Hematopoietic multipotent progenitor cell treated with erythropoietin and hydrocortisone succinate and interleukin-3 and kit ligand, for 6 days (in vitro differentiated cells): ENCODE measurements around the gene MTHFR.

Experiments used
- DNase-seq: peaks from one replicate; pipeline ENCODE4 v3.0.0-alpha.2; 2015

Gene MTHFR

GRCh38 chr1:11805422-11806306 is at the start of gene MTHFR, which contains the start of gene CLCN6:
MTHFR (minus strand) TSS chr1:11805964; CDS start chr1:11803116, 2,848 bp downstream.
CLCN6 (plus strand) TSS chr1:11806191; CDS start chr1:11806263, 72 bp downstream.
- DNase-seq, result peak; percentile 100

GRCh38 chr1:11855430-11855829 is 49.7 kb upstream of the MTHFR start:
- no peak for DNase-seq

DNA sequence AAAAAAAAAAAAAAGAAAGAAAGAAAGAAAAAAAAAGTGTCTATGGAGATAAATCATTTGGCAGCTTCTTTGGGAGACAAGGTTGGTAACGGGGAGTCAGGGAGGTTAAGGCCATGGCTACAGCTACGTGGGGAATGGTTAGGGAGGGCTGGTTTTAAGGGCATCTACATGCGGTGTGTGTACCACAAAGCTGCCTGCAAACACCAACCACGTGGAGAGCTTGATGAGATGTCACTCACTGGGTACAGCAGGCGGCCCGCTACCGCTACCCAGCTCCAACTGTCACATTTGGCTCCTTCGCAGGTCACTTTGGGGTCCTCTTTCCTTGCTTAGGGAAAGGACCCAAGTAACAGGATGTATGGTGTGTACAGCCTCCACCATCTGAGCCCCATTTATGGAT is 48.8 kb upstream of the MTHFR start:
- DNase-seq, result no peak

DNA sequence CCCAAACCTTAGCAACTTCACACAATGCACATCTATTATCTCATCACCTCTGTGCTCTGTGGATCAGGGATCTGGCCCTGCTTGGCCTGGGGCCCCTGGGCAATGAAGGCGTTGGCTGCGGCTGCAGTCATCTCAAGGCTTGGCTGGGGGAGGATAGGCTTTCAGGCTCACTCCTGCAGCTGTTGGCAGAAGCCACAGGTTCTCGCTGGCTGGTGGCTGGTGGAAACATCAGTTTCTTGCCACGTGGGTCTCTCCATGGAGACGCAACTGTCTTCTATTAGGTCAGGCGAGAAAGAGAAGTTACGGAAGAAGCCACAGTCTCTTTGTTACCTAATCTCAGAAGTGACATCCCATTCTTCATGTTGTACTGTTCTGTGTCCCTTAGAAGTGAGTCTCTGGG is 45.4 kb upstream of the MTHFR start:
- DNase-seq, result peak; percentile 70

- no peak for DNase-seq
Measured at GRCh38 chr1:11850156-11850555, 44.4 kb upstream of the MTHFR start.

- no peak for DNase-seq
Measured at GRCh38 chr1:11848373-11848700, 42.6 kb upstream of the MTHFR start.

DNA sequence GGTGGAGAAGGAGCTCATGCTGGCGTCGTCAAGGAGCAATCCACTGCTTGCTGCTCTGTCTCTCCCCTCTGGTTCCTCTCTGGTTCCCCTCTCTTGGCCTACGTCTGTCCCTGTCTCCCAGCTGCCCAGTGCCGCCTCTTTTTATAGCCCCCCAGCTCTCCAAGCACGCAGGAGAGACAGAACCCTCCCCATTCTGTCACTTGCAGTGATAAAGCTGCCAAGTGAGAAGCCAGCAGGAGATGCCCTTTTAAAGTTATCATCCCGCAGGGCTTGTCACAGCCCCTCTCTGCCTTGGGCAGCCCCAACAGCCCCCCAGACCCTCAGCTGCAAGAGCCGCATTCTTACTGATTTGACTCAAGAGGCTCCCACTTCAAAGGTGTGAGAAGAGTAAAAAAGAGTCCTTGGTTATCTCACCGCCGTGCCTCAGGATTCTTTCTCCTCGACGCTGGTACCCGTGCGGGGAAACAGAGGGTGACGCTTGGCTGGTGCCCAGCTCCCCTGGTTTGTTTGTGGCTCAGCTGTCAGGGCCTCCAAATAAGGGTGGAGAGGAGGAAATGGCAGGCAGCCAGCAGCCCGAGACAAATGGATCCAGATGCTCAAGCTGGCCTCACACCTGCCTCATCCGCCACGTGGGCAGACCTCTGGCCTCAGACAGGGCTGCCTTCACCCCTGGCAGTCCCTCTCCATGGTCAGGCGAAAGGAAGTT is 42.1 kb upstream of the MTHFR start, which contains the start of gene NPPA:
Gene NPPA (minus strand): TSS at position 117 of the 706 bp plus-strand sequence. CDS start 99 bp downstream, at position 18.
- DNase-seq, result no peak

- peak; percentile 81 for DNase-seq
Measured at GRCh38 chr1:11845641-11846335, 40.0 kb upstream of the MTHFR start.

GRCh38 chr1:11842154-11843041 is 36.6 kb upstream of the MTHFR start:
- peak; percentile 100 for DNase-seq

DNA sequence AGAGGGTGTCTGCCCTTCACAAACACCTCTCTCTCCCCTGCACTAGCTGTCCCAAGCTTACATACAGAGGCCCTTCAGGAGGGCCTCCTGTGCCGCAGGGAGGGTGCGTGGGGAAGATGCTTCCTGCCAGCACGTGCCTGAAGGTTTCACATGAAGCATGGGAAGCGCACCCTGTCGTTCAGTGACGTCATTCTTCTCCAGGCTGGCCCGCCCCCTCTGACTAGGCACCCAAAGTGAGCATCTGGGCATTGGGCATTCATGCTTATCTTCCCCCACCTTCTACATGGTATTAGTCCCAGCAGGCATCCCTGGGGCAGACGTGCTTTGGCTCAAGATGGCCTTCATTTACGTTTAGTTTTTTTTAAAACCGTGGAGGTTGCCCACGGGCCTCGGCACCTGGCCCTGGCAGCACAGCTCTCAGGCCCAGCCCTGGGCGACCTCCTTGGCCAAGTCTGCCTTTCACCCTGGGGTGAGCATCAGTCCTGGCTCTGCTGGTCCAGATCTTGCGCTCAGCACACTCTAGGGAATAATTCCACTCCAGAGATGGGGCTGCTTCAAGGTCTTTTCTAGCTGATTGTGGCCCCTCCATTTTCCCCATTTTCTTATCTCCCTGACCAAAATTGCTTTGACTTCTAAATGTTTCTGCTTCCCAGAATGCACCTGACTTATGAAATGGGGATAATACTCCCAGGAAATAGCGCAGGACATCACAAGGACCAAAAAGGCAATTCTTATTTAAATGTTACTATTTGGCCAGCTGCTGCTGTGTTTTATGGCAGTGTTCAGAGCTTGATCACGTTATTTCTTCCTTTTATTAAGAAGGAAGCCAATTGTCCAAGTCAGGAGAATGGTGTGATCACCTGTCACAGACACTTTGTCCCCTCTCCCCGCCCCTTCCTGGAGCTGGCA is 35.7 kb upstream of the MTHFR start:
- DNase-seq, result peak; percentile 94

DNA sequence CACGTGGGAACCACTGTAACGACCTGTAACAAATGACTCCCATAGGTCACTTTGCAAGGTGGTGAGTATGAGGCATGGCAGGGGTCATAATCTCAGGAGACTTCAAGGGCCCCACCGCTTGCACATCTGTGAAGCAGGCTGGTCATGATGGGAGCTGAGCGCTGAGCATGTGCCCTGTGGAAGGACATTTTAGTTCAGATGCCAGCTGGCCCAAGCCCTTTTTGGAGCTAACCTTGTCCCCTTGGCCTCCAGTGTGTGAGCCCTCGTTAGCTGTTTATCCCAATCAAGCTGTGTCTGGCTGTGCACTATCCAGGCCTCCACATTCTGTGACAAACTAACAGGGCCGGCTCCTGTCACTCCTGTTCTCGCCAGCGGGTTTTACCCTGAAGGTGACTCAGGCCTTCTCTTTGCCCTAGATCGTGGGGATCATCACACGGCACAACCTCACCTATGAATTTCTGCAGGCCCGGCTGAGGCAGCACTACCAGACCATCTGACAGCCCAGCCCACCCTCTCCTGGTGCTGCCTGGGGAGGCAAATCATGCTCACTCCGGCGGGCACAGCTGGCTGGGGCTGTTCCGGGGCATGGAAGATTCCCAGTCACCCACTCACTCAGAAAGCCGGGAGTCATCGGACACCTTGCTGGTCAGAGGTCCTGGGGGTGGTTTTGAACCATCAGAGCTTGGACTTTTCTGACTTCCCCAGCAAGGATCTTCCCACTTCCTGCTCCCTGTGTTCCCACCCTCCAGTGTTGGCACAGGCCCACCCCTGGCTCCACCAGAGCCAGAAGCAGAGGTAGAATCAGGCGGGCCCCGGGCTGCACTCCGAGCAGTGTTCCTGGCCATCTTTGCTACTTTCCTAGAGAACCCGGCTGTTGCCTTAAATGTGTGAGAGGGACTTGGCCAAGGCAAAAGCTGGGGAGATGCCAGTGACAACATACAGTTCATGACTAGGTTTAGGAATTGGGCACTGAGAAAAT is 34.3 kb upstream of the MTHFR start:
- DNase-seq, result no peak

- DNase-seq, result peak; percentile 85
Measured at GRCh38 chr1:11838349-11839272, 32.8 kb upstream of the MTHFR start.

DNA sequence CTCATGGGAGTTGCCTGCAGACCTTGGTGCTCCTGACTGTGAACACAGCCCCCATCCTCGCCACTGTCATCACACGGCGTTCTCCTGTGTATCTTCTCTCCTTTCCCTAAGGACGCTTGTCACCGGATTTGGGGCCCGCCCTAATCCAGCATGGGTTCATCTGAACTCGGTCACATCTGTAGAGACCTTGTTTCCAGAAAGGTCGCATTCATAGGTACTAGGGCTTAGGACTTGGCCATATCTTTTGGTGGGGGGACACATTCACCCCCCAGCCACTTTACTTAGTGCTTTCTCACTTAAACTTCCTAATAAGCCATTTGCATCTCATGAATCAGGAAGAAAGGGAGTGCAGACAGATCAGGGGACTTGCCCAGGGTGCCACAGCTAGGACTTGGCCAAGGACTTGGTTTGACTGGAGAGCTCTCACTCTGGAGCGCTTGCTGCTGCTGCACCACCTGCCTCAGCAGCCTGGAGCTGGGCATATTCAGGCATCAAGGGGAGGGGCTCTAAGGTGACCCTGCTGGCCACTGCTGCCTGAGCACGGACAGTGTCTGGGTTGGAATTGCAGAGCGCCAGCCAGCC is 32.1 kb upstream of the MTHFR start:
- no peak for DNase-seq

DNA sequence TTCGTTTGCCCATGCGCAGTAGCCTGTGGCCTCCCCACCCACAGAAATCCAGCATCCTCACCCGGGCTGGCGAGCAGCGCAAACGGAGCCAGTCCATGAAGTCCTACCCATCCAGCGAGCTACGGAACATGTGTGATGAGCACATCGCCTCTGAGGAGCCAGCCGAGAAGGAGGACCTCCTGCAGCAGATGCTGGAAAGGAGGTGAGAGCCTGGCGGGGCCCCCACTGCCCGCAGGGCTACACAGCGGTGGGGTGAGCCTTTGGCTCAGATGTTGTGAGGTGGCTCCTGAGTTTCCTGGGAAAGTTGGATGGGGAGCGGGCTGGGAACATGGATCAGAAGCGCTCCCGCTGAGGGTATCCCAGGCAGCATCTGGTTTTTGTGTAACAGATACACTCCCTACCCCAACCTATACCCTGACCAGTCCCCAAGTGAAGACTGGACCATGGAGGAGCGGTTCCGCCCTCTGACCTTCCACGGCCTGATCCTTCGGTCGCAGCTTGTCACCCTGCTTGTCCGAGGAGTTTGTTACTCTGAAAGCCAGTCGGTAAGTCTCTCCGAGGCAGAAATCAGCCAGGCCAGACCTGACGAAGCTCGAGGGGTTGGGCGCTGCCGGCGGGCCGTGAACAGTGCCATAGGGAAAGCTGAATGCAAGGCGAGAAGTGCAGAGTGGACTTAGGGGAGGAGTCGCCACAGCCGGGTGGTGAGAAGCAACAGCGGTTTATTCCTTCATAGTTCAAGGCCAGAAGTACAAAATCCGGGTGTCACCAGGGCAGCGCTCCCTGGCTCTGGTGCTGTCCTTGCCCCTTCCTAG is 31.4 kb upstream of the MTHFR start:
- DNase-seq, result no peak

DNA sequence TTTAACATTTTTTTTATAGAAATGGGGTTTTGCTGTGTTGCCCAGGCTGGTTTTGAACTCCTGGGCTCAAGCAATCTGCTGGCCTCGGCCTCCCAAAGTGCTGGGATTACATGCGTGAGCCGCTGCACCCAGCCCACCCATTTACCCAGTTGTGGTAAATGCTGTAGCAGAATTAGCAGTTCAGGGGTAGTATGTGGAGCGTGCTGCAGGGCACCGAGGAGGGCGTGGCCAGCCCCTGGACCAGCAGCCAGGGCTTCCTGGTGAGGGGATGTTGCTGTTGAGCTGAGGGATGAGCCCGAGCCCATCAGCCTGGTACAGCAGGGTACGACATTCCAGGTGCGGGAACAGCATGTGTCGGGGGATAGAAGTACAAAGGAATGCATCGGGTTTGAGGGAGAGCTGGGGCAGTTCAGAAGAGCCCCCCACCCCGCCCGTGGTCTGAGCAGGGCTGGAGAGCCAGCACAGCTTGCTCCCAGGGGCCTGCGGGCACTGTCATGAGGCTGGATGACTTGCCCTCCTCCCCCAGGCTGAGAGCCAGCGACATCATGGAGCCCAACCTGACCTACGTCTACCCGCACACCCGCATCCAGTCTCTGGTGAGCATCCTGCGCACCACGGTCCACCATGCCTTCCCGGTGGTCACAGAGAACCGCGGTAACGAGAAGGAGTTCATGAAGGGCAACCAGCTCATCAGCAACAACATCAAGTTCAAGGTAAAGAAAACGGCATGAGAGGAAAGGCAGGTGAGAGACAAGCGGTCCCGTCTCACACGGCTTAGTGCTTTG is 29.9 kb upstream of the MTHFR start:
- no peak for DNase-seq

GRCh38 chr1:11833900-11834299 is 28.1 kb upstream of the MTHFR start:
- no peak for DNase-seq

GRCh38 chr1:11833497-11833896 is 27.7 kb upstream of the MTHFR start:
- DNase-seq, result no peak
